Stimulated activated CD4-positive, alpha-beta T cell treated with anti-CD3 and anti-CD28 coated beads, Interleukin-15, amount 100 ng/mL, for 48 hours (primary cell): ENCODE measurements around the gene KCNC1.

Experiments used
- DNase-seq, 2 donors: peaks; one replicate each; pipeline ENCODE4 v3.0.0-alpha.2; 2020; ENCODE audit warnings: low read depth in 2 of 2

The KCNC1 gene

GRCh38 chr11:17753153-17753552 is 18.6 kb downstream of the KCNC1 start:
- no peak for DNase-seq

GRCh38 chr11:17753641-17754040 is 19.1 kb downstream of the KCNC1 start:
- DNase-seq, result no peak

- no peak for DNase-seq
Measured at GRCh38 chr11:17755891-17756290, 21.3 kb downstream of the KCNC1 start.

- DNase-seq, result no peak
Measured at GRCh38 chr11:17760102-17761029, 25.8 kb downstream of the KCNC1 start.

GRCh38 chr11:17762309-17762974 is 27.9 kb downstream of the KCNC1 start:
- no peak for DNase-seq

- no peak for DNase-seq
Measured at GRCh38 chr11:17763244-17763643, 28.7 kb downstream of the KCNC1 start.

GRCh38 chr11:17763703-17764102 is 29.1 kb downstream of the KCNC1 start:
- DNase-seq, result no peak

- DNase-seq, result no peak
Measured at GRCh38 chr11:17764446-17765218, 30.1 kb downstream of the KCNC1 start.

- no peak for DNase-seq
Measured at GRCh38 chr11:17765356-17766072, 30.9 kb downstream of the KCNC1 start.

- DNase-seq, result no peak
Measured at GRCh38 chr11:17766073-17766359, 31.4 kb downstream of the KCNC1 start.

- no peak for DNase-seq
Measured at GRCh38 chr11:17766590-17766989, 32.0 kb downstream of the KCNC1 start.

GRCh38 chr11:17767301-17767885 is 32.8 kb downstream of the KCNC1 start:
- no peak for DNase-seq

- DNase-seq, result no peak
Measured at GRCh38 chr11:17767914-17768313, 33.3 kb downstream of the KCNC1 start.

GRCh38 chr11:17768547-17768946 is 34.0 kb downstream of the KCNC1 start:
- no peak for DNase-seq

- DNase-seq, result no peak
Measured at GRCh38 chr11:17769218-17769617, 34.6 kb downstream of the KCNC1 start.

- DNase-seq, result no peak
Measured at GRCh38 chr11:17770048-17770652, 35.6 kb downstream of the KCNC1 start.

GRCh38 chr11:17770917-17771316 is 36.3 kb downstream of the KCNC1 start:
- no peak for DNase-seq

- DNase-seq, result no peak
Measured at GRCh38 chr11:17771415-17771814, 36.8 kb downstream of the KCNC1 start.

GRCh38 chr11:17771841-17772401 is 37.3 kb downstream of the KCNC1 start:
- DNase-seq, result no peak

GRCh38 chr11:17772704-17773600 is 38.4 kb downstream of the KCNC1 start:
- DNase-seq, result no peak
